H1 (cell line): Measurements from ENCODE around the gene SRCIN1. TPM values are rescaled to one million over a fixed set of nuclear protein-coding genes. Genes with fewer than 3 reads are reported as not detected.

Experiments
- CTCF ChIA-PET: fragments of 300-600 bp; sonication (Branson Sonifier 250); formaldehyde crosslinking; loops from one replicate; lab custom pipeline; 2021; ENCODE audit not compliant: partially characterized antibody; lab: Charles Lee
- POLR2A ChIA-PET: fragments of 300-600 bp; sonication (Branson Sonifier 250); formaldehyde crosslinking; loops from one replicate; lab custom pipeline; 2021; ENCODE audit warnings: inconsistent platforms; ENCODE audit not compliant: partially characterized antibody; lab: Charles Lee
- DNase-seq, 2 experiments: peaks; one replicate each; pipeline versions ENCODE4 v3.0.0 to v3.0.0-alpha.2; 2010 to 2022; ENCODE audit warnings: low spot score in 2 of 2, low read depth in 1 of 2, mixed read lengths in 1 of 2
- FAIRE-seq: peaks from 2 replicates; lab custom pipeline; 2011; peaks lifted over from hg19 to GRCh38; lab: Jason Lieb, UNC
- H2AFZ ChIP-seq: 2 replicates; pipeline ENCODE4 v1.8.1; 2012; ENCODE audit warnings: low read length, inconsistent platforms
- H2AK5ac ChIP-seq: 2 replicates; pipeline ENCODE4 v1.6.1; 2013; ENCODE audit warnings: low read depth, low read length
- H2BK120ac ChIP-seq: replicated peaks from 2 replicates; pipeline ENCODE3; 2013; ENCODE audit warnings: low read depth, low read length, inconsistent platforms
- H2BK12ac ChIP-seq: 2 replicates; pipeline ENCODE4 v1.6.1; 2013; ENCODE audit warnings: low read depth, low read length
- H2BK15ac ChIP-seq: 2 replicates; pipeline ENCODE4 v1.6.1; 2013; ENCODE audit warnings: low read length
- H2BK20ac ChIP-seq: 2 replicates; pipeline ENCODE4 v1.6.1; 2013; ENCODE audit warnings: low read length
- H2BK5ac ChIP-seq: 2 replicates; pipeline ENCODE4 v1.6.1; 2013; ENCODE audit warnings: low read depth, low read length
- H3K14ac ChIP-seq: 2 replicates; pipeline ENCODE4 v1.6.1; 2013; ENCODE audit warnings: inconsistent platforms; ENCODE audit not compliant: insufficient read length
- H3K18ac ChIP-seq: 2 replicates; pipeline ENCODE4 v1.6.1; 2013; ENCODE audit warnings: low read length; ENCODE audit errors: extremely low read depth
- H3K23ac ChIP-seq: 2 replicates; pipeline ENCODE4 v1.6.1; 2013; ENCODE audit warnings: inconsistent platforms; ENCODE audit not compliant: insufficient read length
- H3K23me2 ChIP-seq: 2 replicates; pipeline ENCODE4 v1.6.1; 2013; ENCODE audit warnings: low read depth, low read length
- H3K27ac ChIP-seq: 2 replicates; pipeline ENCODE4 v1.6.1; 2011; ENCODE audit warnings: low read depth, low read length, inconsistent platforms
- H3K27me3 ChIP-seq, 4 experiments: replicated peaks in 1 of 4; 1 replicate in 1 of 4; 2 replicates in 3 of 4; pipeline versions ENCODE4 v1.6.1 to v1.8.1; 2011 to 2013; ENCODE audit warnings: low read length in 3 of 4, mild to moderate bottlenecking in 3 of 4, inconsistent platforms in 2 of 4, mixed read lengths in 2 of 4, moderate library complexity in 1 of 4; ENCODE audit not compliant: control insufficient read depth in 3 of 4, insufficient read depth in 3 of 4; ENCODE audit errors: extremely low read depth in 1 of 4
- H3K36me3 ChIP-seq, 4 experiments: 2 replicates each; pipeline versions ENCODE4 v1.6.1 to v1.8.1; 2011 to 2013; ENCODE audit warnings: mild to moderate bottlenecking in 4 of 4, low read length in 3 of 4, moderate library complexity in 2 of 4, control low read depth in 1 of 4, inconsistent platforms in 1 of 4; ENCODE audit not compliant: insufficient read depth in 4 of 4, control insufficient read depth in 2 of 4
- H3K4ac ChIP-seq: replicated peaks from 2 replicates; pipeline ENCODE3; 2013; ENCODE audit warnings: low read length, low read depth, mixed read lengths, inconsistent platforms; ENCODE audit not compliant: insufficient read length
- H3K4me1 ChIP-seq, 4 experiments: replicated peaks in 1 of 4; 1 replicate in 1 of 4; 2 replicates in 3 of 4; pipeline versions ENCODE4 v1.6.1 to v1.8.1; 2011 to 2013; ENCODE audit warnings: low read length in 3 of 4, inconsistent platforms in 2 of 4, mixed read lengths in 1 of 4; ENCODE audit not compliant: insufficient read depth in 4 of 4, control insufficient read depth in 3 of 4
- H3K4me2 ChIP-seq, 2 experiments: 2 replicates each; pipeline versions ENCODE4 v1.6.1 to v1.8.1; 2011 to 2013; ENCODE audit warnings: low read depth in 2 of 2, low read length in 2 of 2, control low read depth in 1 of 2, inconsistent platforms in 1 of 2, mild to moderate bottlenecking in 1 of 2; ENCODE audit not compliant: insufficient read depth in 1 of 2
- H3K4me3 ChIP-seq, 4 experiments: fragments of 200-600, 300-600 bp in 1 of 4; sonication (generic), shearing (Covaris generic), sonication (Bioruptor Twin) in 1 of 4; 2 replicates each; pipeline versions ENCODE4 v1.5.1 to v1.8.1; 2011 to 2016; ENCODE audit warnings: low read length in 4 of 4, low read depth in 3 of 4, control low read depth in 2 of 4, inconsistent platforms in 2 of 4, mild to moderate bottlenecking in 2 of 4, mixed read lengths in 1 of 4, moderate library complexity in 1 of 4; ENCODE audit not compliant: insufficient read depth in 2 of 4; ENCODE audit errors: extremely low read depth in 1 of 4
- H3K56ac ChIP-seq: replicated peaks from 2 replicates; pipeline ENCODE3; 2013; ENCODE audit warnings: low read depth, mild to moderate bottlenecking, mixed read lengths, low read length, inconsistent platforms; ENCODE audit not compliant: insufficient read length
- H3K79me1 ChIP-seq: 2 replicates; pipeline ENCODE4 v1.6.1; 2013; ENCODE audit warnings: low read depth, low read length, control low read depth
- H3K79me2 ChIP-seq, 2 experiments: 2 replicates each; pipeline versions ENCODE4 v1.6.1 to v1.8.1; 2012 to 2013; ENCODE audit warnings: low read length in 2 of 2, mild to moderate bottlenecking in 2 of 2, inconsistent platforms in 1 of 2; ENCODE audit not compliant: insufficient read depth in 2 of 2, control insufficient read depth in 1 of 2
- H3K9ac ChIP-seq, 4 experiments: replicated peaks in 1 of 4; 1 replicate in 1 of 4; 2 replicates in 3 of 4; pipeline versions ENCODE4 v1.6.1 to v1.8.1; 2011 to 2013; ENCODE audit warnings: low read depth in 3 of 4, low read length in 3 of 4, control low read depth in 2 of 4, mild to moderate bottlenecking in 2 of 4, moderate library complexity in 2 of 4, inconsistent platforms in 1 of 4; ENCODE audit errors: extremely low read depth in 1 of 4
- H3K9me3 ChIP-seq, 2 experiments: 2 replicates each; pipeline versions ENCODE4 v1.6.1 to v1.8.1; 2012 to 2013; ENCODE audit warnings: mild to moderate bottlenecking in 2 of 2, moderate library complexity in 2 of 2, control low read depth in 1 of 2, inconsistent platforms in 1 of 2, low read depth in 1 of 2, low read length in 1 of 2, mixed read lengths in 1 of 2; ENCODE audit not compliant: insufficient read depth in 2 of 2
- H4K20me1 ChIP-seq, 2 experiments: replicated peaks in 1 of 2; 2 replicates each; pipeline versions ENCODE3 to v1.8.1; 2011 to 2013; ENCODE audit warnings: inconsistent platforms in 2 of 2, low read length in 2 of 2, mild to moderate bottlenecking in 1 of 2; ENCODE audit not compliant: insufficient read depth in 2 of 2, control insufficient read depth in 1 of 2
- H4K5ac ChIP-seq: 2 replicates; pipeline ENCODE4 v1.6.1; 2013; ENCODE audit warnings: low read length, low read depth, mixed read lengths, inconsistent platforms; ENCODE audit not compliant: insufficient read length
- H4K8ac ChIP-seq: 2 replicates; pipeline ENCODE4 v1.8.0; 2013; ENCODE audit warnings: mild to moderate bottlenecking, moderate library complexity, low read length, inconsistent platforms; ENCODE audit not compliant: insufficient read depth; ENCODE audit errors: extremely low read depth
- H4K91ac ChIP-seq: replicated peaks from 2 replicates; pipeline ENCODE3; 2013; ENCODE audit warnings: low read length, mixed read lengths, inconsistent platforms; ENCODE audit not compliant: insufficient read length
- CTBP2 ChIP-seq: IDR thresholded peaks from 2 replicates; pipeline ENCODE4 v1.7.0; 2011; ENCODE audit warnings: borderline replicate concordance, mild to moderate bottlenecking, moderate library complexity, mixed read lengths, low read length; ENCODE audit not compliant: insufficient read depth, insufficient read length
- CTCF ChIP-seq, 3 experiments: IDR thresholded peaks; 1 replicate in 2 of 3; 2 replicates in 1 of 3; pipeline versions ENCODE4 v1.5.1 to v1.6.1; 2011; ENCODE audit warnings: low read length in 3 of 3, mild to moderate bottlenecking in 3 of 3, inconsistent platforms in 2 of 3, low read depth in 1 of 3, moderate library complexity in 1 of 3; ENCODE audit not compliant: insufficient read depth in 1 of 3; ENCODE audit errors: control extremely low read depth in 1 of 3
- KDM1A ChIP-seq: fragments of 200-600, 300-600 bp; sonication (generic); IDR thresholded peaks from 2 replicates; pipeline ENCODE4 v1.7.1; 2016; ENCODE audit warnings: mild to moderate bottlenecking, low read length, borderline replicate concordance
- KDM4A ChIP-seq: IDR thresholded peaks from one replicate; pipeline ENCODE4 v1.7.1; 2012; ENCODE audit warnings: low read depth, mild to moderate bottlenecking, moderate library complexity, low read length, inconsistent platforms; ENCODE audit not compliant: severe bottlenecking
- POLR2A ChIP-seq, 2 experiments: IDR thresholded peaks; 1 replicate in 1 of 2; 2 replicates in 1 of 2; pipeline ENCODE4 v1.6.1; 2011; ENCODE audit warnings: low read depth in 2 of 2, low read length in 2 of 2, mild to moderate bottlenecking in 2 of 2; ENCODE audit errors: control extremely low read depth in 1 of 2
- RAD21 ChIP-seq, 2 experiments: IDR thresholded peaks in 1 of 2; conservative IDR thresholded peaks in 1 of 2; 2 replicates each; pipeline ENCODE4 v1.6.1; 2011; ENCODE audit warnings: low read depth in 2 of 2, low read length in 2 of 2, improper control_type of control experiment in 1 of 2, inconsistent platforms in 1 of 2, mild to moderate bottlenecking in 1 of 2, moderate library complexity in 1 of 2
- SIN3A ChIP-seq, 2 experiments: IDR thresholded peaks in 1 of 2; conservative IDR thresholded peaks in 1 of 2; 2 replicates each; pipeline ENCODE4 v1.6.1; 2011 to 2012; ENCODE audit warnings: low read length in 2 of 2, improper control_type of control experiment in 1 of 2, low read depth in 1 of 2, mild to moderate bottlenecking in 1 of 2
- ZNF274 ChIP-seq: IDR thresholded peaks from 2 replicates; pipeline ENCODE4 v1.7.0; 2012; ENCODE audit warnings: low read length, borderline replicate concordance; ENCODE audit errors: extremely low read depth
- WGBS, 2 experiments: shearing (Covaris generic) in 1 of 2; methylation state at CpG; one replicate each; pipeline versions ENCODE4 v1.1.6 to v1.1.7; 2013 to 2015; ENCODE audit warnings: low lambda C conversion rate in 2 of 2, mixed read lengths in 2 of 2, inconsistent platforms in 1 of 2, low coverage in 1 of 2, missing lambda C conversion rate in 1 of 2; ENCODE audit not compliant: insufficient replicate concordance in 2 of 2, insufficient coverage in 1 of 2, insufficient read length in 1 of 2; ENCODE audit errors: extremely low coverage in 1 of 2, missing lambda C conversion rate in 1 of 2; 5-methylcytosine and 5-hydroxymethylcytosine counted together
- polyA plus RNA-seq, 7 experiments: library from polyadenylated mRNA; depleted of rRNA in 3 of 7; stranded (reverse) in 5 of 7; unstranded in 2 of 7; fragments of >200 nt in 5 of 7; fragments of 200-250 nt in 2 of 7; gene quantifications; 1 replicate in 5 of 7; 2 replicates in 1 of 7; 4 replicates in 1 of 7; pipeline versions ENCODE4 v1.2.1 to v1.2.3, GENCODE V29; 2011 to 2013; ENCODE audit warnings: missing spikeins in 2 of 7, mixed read lengths in 2 of 7
- total RNA-seq: library from RNA; stranded (reverse); fragmentation: NEBNext Ultra II Directional; extraction: Animal tissue kit (Norgen Biotek cat#: 25700); gene quantifications from 2 replicates; pipeline ENCODE4 v1.2.1, GENCODE V29; 2021

The SRCIN1 gene
- total and polyA plus RNA-seq, 2 of the 8 experiments (the other 6 are each of a cell fraction or from before 2014, with no cell fraction given) = 2.8 to 3.8 TPM

- H3K9me3 ChIP-seq = no peaks in the 10 kb centered on the region
- ChIA-PET CTCF (interaction anchor here (5.1 to 5.3 kb wide), 4 partner anchors 8 to 95 kb away, joined by 30 to 65 read pairs (median 52); no protein-coding TSS in a partner anchor), POLR2A (interaction anchor here (1.6 to 2.0 kb wide), 2 partner anchors 9 to 95 kb away, joined by 4 to 6 read pairs; no protein-coding TSS in a partner anchor)
- H3K4me1 ChIP-seq = peaks cover 6 to 15% (median 12%) of the 10 kb centered on the region in 4 experiments
- H3K27me3 ChIP-seq = peaks cover 37 to 97% (median 92%) of the 10 kb centered on the region in 4 experiments
- no peaks in the 10 kb centered on the region for H3K79me1 ChIP-seq
- peak overlapping the region; percentile 73 to 84 for H3K4me2 ChIP-seq
- H3K23me2 ChIP-seq = peaks cover 6% of the 10 kb centered on the region; the same call in 1 of the 2 replicates
- WGBS, 2 experiments = 8% methylated on average over 21 of the region's 61 CpGs; no CpG with 5 or more reads in 1 of the 2 experiments
- no peak overlapping the region for H4K5ac ChIP-seq
- no peak overlapping the region for H2AK5ac ChIP-seq
- H3K36me3 ChIP-seq = no peaks in the 10 kb centered on the region
- H2BK5ac ChIP-seq = 0 out of 2 replicates have a peak overlapping the region, but pooled peaks have one; percentile 18
- no peak overlapping the region for H2BK12ac ChIP-seq
- no peak overlapping the region for H2BK120ac ChIP-seq
- no peak for FAIRE-seq
- H2BK15ac ChIP-seq = 0 out of 2 replicates have a peak overlapping the region, but pooled peaks have one; percentile 74
- H3K4me3 ChIP-seq = peak overlapping the region; percentile 27 to 57 (median 42)
- no peak overlapping the region for H2BK20ac ChIP-seq
- no peak overlapping the region for H3K9ac ChIP-seq
- H4K8ac ChIP-seq = no peak overlapping the region
- no peak overlapping the region for H3K14ac ChIP-seq
- no peak overlapping the region for H3K56ac ChIP-seq
- H4K20me1 ChIP-seq = peaks cover 7 to 28% of the 10 kb centered on the region in 2 experiments
- H3K27ac ChIP-seq = no peak overlapping the region
- H3K79me2 ChIP-seq = no peaks in the 10 kb centered on the region
- no peak overlapping the region for H3K4ac ChIP-seq
- no peak overlapping the region for H3K23ac ChIP-seq
- no peak overlapping the region for H4K91ac ChIP-seq
- H3K18ac ChIP-seq = no peak overlapping the region
- no peak overlapping the region for H2AFZ ChIP-seq
- no peak for DNase-seq
- TF ChIP-seq CTBP2 = peak; percentile 61
- no peak for TF ChIP-seq RAD21 (IDR thresholded peaks at IDR 0.05 in 1 of 2, conservative IDR thresholded peaks at IDR 0.05 in 1 of 2; ENCODE audit: low read depth in 2 of 2, low read length in 2 of 2)
- no peak for TF ChIP-seq ZNF274
- no peak for TF ChIP-seq CTCF (IDR thresholded peaks at IDR 0.05; ENCODE audit: control extremely low read depth in 1 of 3, insufficient read depth in 1 of 3, low read depth in 1 of 3, low read length in 3 of 3)
- peak; percentile 55 for TF ChIP-seq KDM4A
- TF ChIP-seq POLR2A (IDR thresholded peaks at IDR 0.05; ENCODE audit: control extremely low read depth in 1 of 2, low read depth in 2 of 2, low read length in 2 of 2) = no peak
- peak in 1 of 2 experiments; percentile 38; a peak in 1 of 4 replicates for TF ChIP-seq SIN3A (conservative IDR thresholded peaks at IDR 0.05 in 1 of 2, IDR thresholded peaks at IDR 0.05 in 1 of 2; ENCODE audit: low read depth in 1 of 2, low read length in 2 of 2)
- peak; percentile 56; the same call in 1 of the 2 replicates for TF ChIP-seq KDM1A
These were observed 32.9 kb downstream of the SRCIN1 start for GRCh38 chr17:38572669-38573365.
